Endometrium (tissue), 2 donors: ENCODE data around the gene TUBB.
"Not testable (repeated sequence)": the region's sequence is repeated elsewhere in the genome, so short reads cannot be mapped to it uniquely, and the experiment has no call there.

ENCODE experiments used
- FAIRE-seq: peaks from 2 replicates; lab custom pipeline; 2012; peaks lifted over from hg19 to GRCh38; lab: Jason Lieb, UNC
- donor health status: control.
- donor health status: control.

Gene TUBB

DNA sequence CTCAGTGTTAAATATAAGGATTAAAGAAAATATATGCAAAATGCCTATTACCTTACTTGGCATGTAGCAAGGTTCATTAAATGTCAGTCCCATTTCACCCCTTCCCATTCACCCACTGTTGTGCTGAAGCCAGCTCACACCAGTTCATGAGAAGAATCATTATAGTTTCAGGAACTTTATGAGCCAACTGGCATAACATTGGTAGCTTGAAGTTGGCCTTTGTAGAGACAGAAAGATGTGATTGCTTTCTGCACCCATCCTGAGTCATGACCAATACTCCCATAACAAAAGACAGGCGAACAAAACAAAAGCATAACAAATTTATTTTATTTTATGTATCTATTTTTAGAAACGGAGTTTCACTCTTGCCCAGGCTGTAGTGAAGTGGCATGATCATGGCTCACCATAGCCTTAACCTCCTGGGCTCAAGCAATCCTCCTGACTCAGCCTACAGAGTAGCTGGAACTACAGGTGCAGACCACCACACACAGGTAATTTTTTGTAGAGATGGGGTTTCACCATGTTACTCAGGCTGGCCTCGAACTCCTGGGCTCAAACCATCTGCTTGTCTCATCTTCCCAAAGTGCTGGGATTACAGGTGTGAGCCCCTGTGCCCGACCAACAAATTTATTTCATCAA lies 41.8 kb downstream of the TUBB start:
- no peak for FAIRE-seq

DNA sequence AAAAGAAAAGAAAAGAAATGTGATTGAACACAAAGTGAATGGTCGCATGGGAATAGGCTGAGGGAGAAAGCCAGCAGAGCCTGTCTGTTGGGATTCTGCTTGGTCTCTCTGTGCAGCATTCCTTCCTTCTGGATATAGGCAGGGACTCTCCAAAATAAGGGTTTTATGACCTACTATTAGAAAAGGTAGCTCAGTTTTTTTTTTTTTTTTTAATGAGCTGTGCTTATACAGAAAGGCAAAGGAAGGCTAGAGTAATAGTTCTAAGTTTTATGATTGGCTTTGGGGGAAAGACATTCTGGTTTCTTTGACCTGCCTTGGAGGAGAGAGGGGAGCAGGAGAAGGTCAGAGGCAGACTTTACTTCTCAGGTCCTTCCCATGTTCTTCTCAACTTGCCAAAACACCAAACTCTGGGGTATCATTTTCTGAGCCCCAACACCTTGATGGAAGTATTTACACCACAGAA lies 43.0 kb downstream of the TUBB start:
- no peak for FAIRE-seq

DNA sequence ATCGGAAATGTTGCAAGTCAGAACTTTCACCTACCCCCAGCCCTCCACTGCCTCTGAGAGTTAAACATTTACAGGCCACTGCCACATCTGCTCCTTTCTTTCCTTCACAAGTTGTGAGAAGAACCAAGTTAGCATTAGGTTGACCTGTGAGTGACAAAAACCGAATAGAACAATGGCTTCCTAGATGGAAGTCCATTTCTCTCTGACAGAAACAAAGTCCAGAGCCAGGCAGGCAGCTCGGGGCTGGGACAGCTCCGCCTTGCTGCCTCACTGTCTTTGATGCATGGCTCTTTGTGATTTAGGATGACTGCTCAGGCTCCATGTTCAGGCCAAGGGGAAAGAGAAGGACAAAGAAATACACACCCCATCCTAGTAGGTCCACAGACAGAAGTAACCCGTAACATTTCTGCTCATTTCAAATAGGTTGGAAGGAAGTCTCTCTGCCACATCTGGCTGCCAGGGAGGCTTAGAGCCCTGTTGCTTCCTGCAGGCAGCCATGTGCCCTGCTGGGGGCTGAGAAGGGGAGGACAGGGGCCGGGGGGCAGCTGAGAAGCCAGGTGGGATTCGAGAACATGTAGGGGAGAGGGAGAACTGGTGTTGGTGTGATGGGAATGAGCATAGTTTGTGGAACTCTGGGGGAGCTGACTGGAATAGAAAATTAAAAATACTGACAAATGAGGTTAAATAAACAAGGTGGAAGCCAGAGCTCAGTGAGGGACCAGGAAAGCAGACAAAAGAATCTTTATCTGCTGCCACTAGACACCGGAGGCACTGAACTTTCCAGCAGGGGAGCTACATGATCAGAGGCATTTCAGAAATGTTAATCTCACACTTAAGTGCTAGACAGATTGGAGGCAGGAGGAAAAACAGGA lies 43.7 kb downstream of the TUBB start:
- FAIRE-seq, result no peak

DNA sequence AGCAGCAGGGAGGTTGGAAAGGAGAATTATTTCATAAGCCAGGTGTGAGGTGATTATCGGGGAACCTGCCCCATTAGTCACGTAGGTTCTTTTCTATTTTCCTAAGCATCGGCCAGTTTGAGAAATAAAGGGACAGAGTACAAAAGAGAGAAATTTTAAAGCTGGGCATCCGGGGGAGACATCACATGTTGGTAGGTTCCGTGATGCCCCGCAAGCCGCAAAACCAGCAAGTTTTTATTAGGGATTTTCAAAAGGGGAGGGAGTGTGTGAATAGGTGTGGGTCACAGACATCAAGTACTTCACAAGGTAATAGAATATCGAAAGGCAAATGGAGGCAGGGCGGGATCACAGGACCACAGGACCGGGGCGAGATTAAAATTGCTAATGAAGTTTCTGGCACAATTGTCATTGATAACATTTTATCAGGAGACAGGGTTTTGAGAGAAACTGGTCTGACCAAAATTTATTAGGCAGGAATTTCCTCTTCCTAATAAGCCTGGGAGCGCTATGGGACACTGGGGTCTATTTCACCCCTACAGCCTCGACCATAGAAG lies 44.4 kb downstream of the TUBB start:
- not testable (repeated sequence) for FAIRE-seq

DNA sequence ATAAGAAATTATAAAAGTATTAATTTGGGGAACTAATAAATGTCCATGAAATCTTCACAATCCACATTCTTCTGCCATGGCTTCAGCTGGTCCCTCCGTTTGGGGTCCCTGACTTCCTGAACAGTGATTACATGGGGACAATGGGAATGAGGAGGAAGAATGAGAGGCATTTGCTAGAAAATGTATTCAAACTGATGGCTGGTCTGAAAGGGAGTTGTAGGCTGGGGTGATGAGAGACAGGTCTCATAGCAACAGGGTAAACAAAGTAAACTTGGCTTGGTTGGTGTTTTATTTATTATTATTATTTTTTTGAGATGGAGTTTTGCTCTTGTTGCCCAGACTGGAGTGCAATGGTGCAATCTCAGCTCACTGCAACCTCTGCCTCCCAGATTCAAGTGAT lies 45.3 kb downstream of the TUBB start:
- not testable (repeated sequence) for FAIRE-seq

DNA sequence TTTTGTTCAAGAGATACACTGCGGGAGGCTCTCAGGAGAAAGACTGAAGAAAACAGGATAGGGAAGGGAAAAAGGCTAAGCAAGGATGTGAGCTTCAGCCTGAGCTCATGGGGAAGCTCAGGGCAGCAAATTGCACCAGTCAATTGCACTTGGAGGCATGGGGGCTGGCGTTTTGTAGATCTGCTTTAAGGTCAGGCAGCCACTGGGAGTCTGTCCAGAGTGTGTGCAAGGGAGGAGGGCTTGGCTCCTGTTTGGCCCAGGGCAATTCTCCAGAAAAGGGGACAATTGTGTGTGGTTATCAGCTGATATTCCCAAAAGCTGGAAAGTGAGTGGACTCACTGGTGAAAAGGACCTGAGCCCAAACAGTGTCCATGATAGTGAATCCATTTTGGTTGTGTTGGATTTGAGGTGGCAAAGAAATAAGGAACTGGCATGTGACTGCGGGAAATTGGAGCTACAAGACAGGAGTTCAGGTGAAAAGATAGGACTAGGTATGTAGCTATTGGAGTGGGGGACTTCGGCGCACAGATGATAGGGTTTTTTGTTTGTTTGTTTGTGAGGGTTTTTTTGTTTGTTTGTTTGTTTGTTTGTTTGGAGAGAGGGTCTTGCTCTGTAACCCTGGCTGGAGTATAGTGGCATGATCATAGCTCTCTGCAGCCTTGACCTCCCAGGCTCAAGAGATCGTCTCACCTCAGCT lies 46.5 kb downstream of the TUBB start:
- FAIRE-seq, result no peak

DNA sequence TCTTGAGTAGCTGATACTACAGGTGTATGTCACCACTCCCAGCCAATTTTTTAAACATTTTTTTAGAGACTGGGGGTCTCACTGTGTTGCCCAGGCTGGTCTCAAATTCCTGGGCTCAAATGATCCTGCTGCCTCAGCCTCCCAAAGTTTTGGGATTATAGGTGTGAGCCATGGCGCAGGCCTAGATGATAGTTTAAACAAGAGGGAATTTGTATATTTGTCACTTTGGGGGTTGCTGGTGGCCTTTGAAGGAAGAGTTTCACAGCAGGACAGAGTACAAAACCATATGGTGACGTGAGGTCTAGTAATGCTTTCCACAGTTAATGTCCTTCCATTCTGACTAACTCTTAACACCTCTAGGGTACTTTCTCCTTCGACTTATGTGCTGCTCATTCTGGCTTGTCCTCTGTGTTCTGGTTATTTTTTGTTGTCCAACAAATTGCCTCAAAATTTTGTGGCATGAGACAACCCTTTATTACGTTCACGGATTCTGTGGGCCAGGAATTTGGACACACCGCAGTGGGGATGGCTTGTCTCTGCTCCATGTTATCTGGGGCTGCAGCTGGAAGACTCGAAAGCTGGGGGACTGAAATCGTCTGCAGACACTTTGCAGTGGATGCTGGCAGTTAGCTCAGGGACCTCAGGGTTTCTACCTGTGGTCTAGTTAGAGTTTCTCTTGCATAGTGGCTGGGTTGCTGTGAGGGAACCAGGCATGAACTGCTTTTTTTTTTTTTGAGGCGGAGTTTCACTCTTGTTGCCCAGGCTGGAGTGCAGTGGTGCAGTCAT lies 47.2 kb downstream of the TUBB start:
- no peak for FAIRE-seq

DNA sequence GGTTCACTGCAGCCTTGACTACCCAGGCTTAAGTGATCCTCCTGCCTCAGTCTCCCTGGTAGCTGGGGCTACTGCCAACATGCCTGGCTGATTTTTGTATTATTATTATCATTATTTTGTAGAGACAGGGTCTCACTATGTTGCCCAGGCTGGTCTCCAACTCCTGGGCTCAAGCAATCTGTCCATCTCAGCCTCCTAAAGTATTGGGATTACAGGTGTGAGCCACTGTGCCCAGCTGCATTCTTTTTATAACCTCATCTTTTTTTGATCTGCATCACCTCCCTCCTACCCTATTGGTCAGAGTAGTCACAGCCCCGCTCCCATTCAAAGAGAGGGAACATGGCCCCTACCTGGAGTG lies 47.8 kb downstream of the TUBB start:
- FAIRE-seq, result no peak

DNA sequence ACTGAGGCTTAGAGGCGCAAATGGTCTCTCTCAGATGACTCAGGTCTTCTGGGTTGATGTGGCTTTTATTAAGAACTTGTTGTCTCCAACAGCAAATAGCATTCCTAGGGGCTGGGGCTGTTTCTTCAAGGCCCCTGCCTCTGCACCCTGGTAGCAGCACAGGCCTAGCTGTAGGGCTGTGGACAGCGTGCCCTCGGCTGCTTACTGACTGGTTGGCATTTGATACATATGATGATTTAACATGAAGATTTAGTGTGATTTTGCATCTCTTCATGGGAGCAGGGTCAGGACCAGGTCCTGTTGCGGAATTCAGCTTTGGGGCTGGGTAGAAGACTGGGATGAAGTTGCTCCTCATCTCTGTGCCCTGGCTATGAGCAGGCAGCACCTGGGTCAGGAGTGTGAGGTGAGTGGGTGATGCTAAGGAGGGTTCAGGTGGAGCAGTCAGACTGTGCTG lies 48.5 kb downstream of the TUBB start:
- no peak for FAIRE-seq

DNA sequence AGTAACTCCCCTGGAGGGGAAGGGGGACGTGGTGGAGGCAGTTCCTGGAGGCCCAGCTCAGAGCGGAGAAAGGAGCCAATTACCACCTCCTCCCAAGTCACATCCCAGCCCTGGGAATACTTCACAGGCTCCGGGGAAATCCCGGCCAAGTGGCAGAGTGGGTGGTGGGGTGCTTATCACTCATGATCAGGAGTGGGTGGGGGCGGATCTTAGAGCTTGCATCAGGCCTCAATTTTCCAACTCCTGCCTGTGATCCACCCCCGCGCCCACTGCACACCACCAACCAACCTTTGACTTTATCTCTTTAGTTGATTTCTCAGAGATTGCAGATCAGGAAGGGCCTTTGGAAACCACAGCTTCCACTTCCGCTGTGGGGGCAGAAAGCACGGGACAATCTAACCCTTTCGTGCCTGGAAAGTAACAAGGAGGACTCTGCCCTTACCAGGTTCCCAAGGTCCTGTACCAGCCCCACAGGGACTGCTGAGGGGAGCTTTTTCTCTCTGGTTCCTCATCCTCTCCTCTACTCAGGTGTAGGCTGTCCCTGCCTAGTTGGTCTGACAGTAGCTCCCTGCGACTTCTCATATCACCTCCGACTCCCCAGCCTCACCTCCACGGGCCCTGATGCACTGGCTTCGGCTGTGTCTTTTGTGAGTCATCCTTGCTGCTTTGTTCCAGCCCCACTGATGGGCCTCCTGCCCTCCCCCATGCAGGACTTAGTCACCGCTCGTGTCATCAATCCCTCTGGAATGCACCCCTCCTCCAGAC lies 49.1 kb downstream of the TUBB start:
- FAIRE-seq, result no peak

DNA sequence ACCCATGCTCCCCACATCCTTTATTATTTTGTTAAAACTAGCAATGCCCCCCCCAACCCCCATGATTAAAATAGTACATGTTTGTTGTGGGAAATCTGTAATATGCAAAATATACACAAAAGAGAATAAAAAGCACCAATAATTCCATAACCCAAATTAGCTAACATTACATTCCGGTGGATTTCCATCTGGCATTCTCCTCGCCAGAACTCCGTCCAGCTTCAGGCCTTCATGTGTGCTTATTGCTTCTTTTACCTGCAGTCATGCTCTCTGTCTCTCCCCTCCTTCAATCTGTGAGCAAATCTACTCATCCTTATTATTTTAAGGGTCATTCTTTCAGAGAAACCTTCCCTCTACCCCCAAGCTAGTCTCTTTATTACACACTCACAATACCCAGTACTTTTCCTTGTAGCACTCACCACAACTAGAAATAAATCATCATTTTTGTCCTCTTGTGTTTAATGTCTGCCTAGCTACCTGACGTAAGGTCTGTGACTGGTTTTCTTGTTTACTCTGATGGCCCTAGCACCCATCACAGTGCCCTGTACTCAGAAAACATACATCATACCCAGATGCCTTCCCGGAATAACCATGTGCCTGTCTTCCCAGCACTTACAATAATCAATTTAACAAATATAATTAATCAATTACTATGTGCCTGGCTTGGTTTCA lies 49.8 kb downstream of the TUBB start:
- no peak for FAIRE-seq

DNA sequence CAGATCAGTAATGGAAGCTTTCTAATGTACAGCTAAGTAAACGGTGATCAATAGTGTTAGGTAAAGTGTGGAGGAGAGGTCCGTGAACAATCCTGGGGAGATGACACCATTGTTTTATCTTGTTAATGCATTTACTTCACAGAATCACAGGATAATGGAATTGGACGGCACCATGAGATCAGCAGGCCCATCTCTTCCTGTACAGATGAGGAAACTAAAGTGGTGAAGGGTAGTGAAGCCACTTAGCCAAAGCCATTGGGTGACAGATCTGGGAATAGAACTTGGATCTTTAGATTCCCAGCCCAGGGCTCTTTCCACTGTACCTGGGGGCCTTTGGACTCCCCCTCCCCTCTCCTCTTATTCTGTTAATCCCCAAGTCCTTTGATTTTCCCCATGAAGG lies 50.4 kb downstream of the TUBB start:
- FAIRE-seq, result no peak

DNA sequence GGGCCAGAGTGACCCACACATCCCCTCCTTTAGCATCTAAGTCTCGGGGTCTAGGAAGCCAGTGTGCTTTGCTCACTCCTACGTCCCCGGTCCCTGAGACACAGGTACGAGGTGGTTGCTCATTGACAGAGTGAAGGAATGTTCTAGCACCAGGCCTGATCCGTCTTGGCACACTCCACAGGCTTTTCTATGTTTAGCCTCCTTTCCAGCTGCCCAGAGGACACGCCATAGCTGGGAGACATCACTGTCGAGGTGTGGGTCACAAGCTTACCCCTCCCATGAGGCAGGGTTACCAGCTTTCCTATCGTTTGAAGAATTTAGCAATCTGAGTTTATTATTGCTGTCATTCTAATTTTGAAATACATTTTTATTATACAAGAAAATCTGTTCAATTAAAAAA lies 54.5 kb downstream of the TUBB start:
- no peak for FAIRE-seq
